Prostate gland (tissue), 2 donors: ENCODE results near the gene TCEAL8. TPM values are rescaled to one million over a fixed set of nuclear protein-coding genes. Genes with fewer than 3 reads are reported as not detected.
A peak's percentile ranks its signal among the peaks of the same experiment; 100 is the strongest.

Experiments
- DNase-seq: peaks from one replicate; pipeline ENCODE4 v3.0.0-alpha.2; 2019; ENCODE audit warnings: low spot score
- H3K27ac ChIP-seq, 2 donors: fragments of 200-600 bp; sonication (generic); 2 replicates each; pipeline ENCODE4 v1.5.1; 2017 to 2019
- H3K27me3 ChIP-seq: fragments of 200-600 bp; sonication (generic); replicated peaks from 2 replicates; pipeline ENCODE4 v1.5.1; 2019; ENCODE audit not compliant: insufficient read depth
- H3K36me3 ChIP-seq, 2 donors: fragments of 200-600 bp; sonication (generic); 1 replicate in 1 of 2; 2 replicates in 1 of 2; pipeline versions ENCODE4 v1.5.1 to v1.8.1; 2017 to 2019
- H3K4me1 ChIP-seq: fragments of 200-600 bp; sonication (generic); replicated peaks from 2 replicates; pipeline ENCODE4 v1.5.1; 2019
- H3K4me3 ChIP-seq, 2 donors: fragments of 200-600 bp; sonication (generic); 2 replicates each; pipeline ENCODE4 v1.5.1; 2017 to 2019
- H3K9me3 ChIP-seq: fragments of 200-600 bp; sonication (generic); 2 replicates; pipeline ENCODE4 v1.5.1; 2017
- POLR2A ChIP-seq: fragments of 450-650 bp; IDR thresholded peaks from one replicate; pipeline ENCODE4 v1.6.1; 2016; ENCODE audit warnings: antibody characterized with exemption, mild to moderate bottlenecking
- POLR2AphosphoS5 ChIP-seq: sonication (generic); formaldehyde crosslinking; IDR thresholded peaks from one replicate; pipeline ENCODE4 v1.6.1; 2017; ENCODE audit warnings: antibody characterized with exemption
- WGBS: methylation state at CpG from one replicate; pipeline ENCODE4 v1.1.5; 2018; 5-methylcytosine and 5-hydroxymethylcytosine counted together
- intact Hi-C: fragments of 100-400 bp; cut with DNase I; formaldehyde crosslinking; loops from one replicate; pipeline ENCODE4 v1.14.2; 2022
- total RNA-seq, 2 donors: library from RNA; depleted of rRNA; stranded (reverse); fragments of >200 nt; gene quantifications; one replicate each; pipeline ENCODE4 v1.1.0, GENCODE V29; 2016
- TF ChIP-seq, protein P1 (sequence below), 4 experiments: fragments of 200-600 bp in 2 of 4; fragments of 450-650 bp in 2 of 4; sonication (generic) in 2 of 4; IDR thresholded peaks; 1 replicate in 3 of 4; 2 replicates in 1 of 4; pipeline ENCODE4 v1.5.1; 2016 to 2019; ENCODE audit warnings: antibody characterized with exemption in 4 of 4, mild to moderate bottlenecking in 2 of 4, moderate library complexity in 2 of 4

The TCEAL8 gene, protein sequence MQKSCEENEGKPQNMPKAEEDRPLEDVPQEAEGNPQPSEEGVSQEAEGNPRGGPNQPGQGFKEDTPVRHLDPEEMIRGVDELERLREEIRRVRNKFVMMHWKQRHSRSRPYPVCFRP
- total RNA-seq: 10 to 100 TPM; 59.4 to 90.0 TPM

DNA sequence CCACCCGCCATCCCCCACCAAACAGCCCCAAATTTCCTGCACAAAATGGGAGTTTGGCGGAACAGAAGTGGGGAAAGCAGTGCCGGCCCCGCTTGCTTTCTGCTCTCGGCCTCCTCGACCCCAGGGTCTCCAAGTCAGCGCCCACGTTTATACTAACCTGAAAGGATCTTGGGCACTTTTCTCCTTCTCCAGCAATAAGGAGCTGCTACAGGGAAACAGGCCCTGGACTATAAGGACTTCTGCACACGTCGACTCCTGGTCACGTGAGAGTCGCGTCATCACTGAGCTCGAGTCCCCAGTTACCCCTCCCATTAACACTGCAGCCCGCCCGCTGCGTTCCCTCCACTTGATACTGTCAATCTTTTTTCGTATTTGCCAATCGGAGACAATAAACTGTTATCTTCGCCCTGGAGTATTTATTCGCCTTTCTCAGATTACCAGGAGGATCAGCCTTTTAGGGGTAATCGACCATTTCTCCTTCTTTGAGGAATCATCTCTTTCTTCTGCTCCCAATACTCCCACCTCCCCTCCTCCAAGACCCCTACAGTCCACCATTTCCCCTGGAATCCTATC, at the start of gene TCEAL8:
Gene TCEAL8 (minus strand): TSS at position 235 of the 573 bp plus-strand sequence. CDS start 1,176 bp downstream, outside the sequence.
- no peaks in the 10 kb centered on the region for H3K9me3 ChIP-seq
- no peaks in the 10 kb centered on the region for H3K36me3 ChIP-seq
- no peaks in the 10 kb centered on the region for H3K27me3 ChIP-seq
- peak within 1 kb of the TSS; percentile 83 to 88 for H3K27ac ChIP-seq
- H3K4me3 ChIP-seq: peak within 1 kb of the TSS; percentile 45 to 47
- DNase-seq: peak; percentile 81
- no peaks in the 10 kb centered on the region for H3K4me1 ChIP-seq
- WGBS: under 1% methylated on average over 14 of the region's 22 CpGs
- TF ChIP-seq, protein P1, sequence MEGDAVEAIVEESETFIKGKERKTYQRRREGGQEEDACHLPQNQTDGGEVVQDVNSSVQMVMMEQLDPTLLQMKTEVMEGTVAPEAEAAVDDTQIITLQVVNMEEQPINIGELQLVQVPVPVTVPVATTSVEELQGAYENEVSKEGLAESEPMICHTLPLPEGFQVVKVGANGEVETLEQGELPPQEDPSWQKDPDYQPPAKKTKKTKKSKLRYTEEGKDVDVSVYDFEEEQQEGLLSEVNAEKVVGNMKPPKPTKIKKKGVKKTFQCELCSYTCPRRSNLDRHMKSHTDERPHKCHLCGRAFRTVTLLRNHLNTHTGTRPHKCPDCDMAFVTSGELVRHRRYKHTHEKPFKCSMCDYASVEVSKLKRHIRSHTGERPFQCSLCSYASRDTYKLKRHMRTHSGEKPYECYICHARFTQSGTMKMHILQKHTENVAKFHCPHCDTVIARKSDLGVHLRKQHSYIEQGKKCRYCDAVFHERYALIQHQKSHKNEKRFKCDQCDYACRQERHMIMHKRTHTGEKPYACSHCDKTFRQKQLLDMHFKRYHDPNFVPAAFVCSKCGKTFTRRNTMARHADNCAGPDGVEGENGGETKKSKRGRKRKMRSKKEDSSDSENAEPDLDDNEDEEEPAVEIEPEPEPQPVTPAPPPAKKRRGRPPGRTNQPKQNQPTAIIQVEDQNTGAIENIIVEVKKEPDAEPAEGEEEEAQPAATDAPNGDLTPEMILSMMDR (IDR thresholded peaks at IDR 0.05): no peak
- TF ChIP-seq POLR2AphosphoS5 (peak; percentile 83), POLR2A (peak; percentile 62)
- intact Hi-C loops: loop anchor here (5.0 kb wide), 1 partner anchor 38 kb away; the partner anchor contains the start of gene BEX4

GRCh38 chrX:103304705-103305104, 49.8 kb upstream of the TCEAL8 start:
- intact Hi-C loops: no loop called here
- no peak overlapping the region for H3K4me3 ChIP-seq
- no peak for DNase-seq
- H3K9me3 ChIP-seq: no peaks in the 10 kb centered on the region
- H3K4me1 ChIP-seq: no peaks in the 10 kb centered on the region
- TF ChIP-seq, protein P1 (IDR thresholded peaks at IDR 0.05): no peak
- TF ChIP-seq POLR2AphosphoS5 (no peak), POLR2A (no peak)
- H3K27ac ChIP-seq: no peak overlapping the region
- H3K27me3 ChIP-seq: no peaks in the 10 kb centered on the region
- H3K36me3 ChIP-seq: no peaks in the 10 kb centered on the region

DNA sequence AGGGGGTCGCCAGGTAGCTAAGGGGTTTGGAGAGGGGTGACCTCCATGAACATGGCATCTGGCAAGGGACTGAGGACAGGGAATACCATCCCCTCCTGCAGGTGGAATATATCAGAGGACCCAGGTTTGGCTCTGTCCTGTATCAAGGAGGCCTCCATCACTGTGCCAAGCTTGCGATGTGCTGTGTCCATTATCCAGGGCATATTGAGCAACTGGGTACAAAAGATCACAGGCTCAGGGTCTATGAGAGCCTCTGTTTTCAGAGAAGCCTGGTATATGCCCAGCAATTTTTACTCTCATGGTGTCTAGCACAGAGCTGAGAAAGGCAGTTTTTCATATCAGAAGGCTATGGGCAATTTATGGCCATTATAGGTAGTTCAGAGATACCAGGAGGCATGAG, 38.2 kb upstream of the TCEAL8 start:
- no peak overlapping the region for H3K4me3 ChIP-seq
- TF ChIP-seq POLR2A (no peak), POLR2AphosphoS5 (no peak)
- TF ChIP-seq, protein P1 (IDR thresholded peaks at IDR 0.05): no peak
- intact Hi-C loops: no loop called here
- 95% methylated on average over 2 of the region's 2 CpGs for WGBS
- H3K27ac ChIP-seq: no peak overlapping the region
- no peaks in the 10 kb centered on the region for H3K27me3 ChIP-seq
- H3K9me3 ChIP-seq: no peaks in the 10 kb centered on the region
- no peaks in the 10 kb centered on the region for H3K4me1 ChIP-seq
- DNase-seq: no peak
- H3K36me3 ChIP-seq: no peaks in the 10 kb centered on the region

- no peaks in the 10 kb centered on the region for H3K9me3 ChIP-seq
- no peak for DNase-seq
- no peaks in the 10 kb centered on the region for H3K4me1 ChIP-seq
- 67% methylated on average over 1 of the region's 1 CpG for WGBS
- H3K36me3 ChIP-seq: no peaks in the 10 kb centered on the region
- H3K4me3 ChIP-seq: no peak overlapping the region
- intact Hi-C loops: no loop called here
- H3K27me3 ChIP-seq: no peaks in the 10 kb centered on the region
- H3K27ac ChIP-seq: no peak overlapping the region
- TF ChIP-seq POLR2AphosphoS5 (no peak), POLR2A (no peak)
- TF ChIP-seq, protein P1 (IDR thresholded peaks at IDR 0.05): no peak
Observed at GRCh38 chrX:103279624-103280023, 24.7 kb upstream of the TCEAL8 start.

DNA sequence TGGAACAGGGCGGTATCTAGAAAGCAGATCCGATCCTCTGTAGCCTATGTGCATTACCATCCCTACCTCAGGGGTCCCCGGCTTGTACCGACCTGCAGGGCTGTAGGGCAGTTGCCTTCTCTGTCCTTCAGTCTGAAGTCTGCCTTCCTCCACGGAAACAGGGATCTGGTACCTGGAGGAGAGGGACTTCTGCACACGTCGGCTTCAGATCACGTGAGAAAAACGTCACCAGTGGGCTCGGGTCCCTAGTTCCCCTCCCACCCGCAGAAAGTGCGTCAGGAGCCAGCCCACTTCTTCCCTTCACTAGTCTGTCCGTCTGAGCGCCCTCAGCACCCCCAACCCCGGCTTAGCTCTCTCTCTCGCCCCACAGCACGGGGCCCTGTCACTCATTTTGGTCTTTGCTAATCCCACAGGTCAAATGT, 21.6 kb upstream of the TCEAL8 start, which contains the start of gene TCEAL5:
Gene TCEAL5 (minus strand): TSS at position 170 of the 422 bp plus-strand sequence. CDS start 2,187 bp downstream, outside the sequence.
- 4% methylated on average over 14 of the region's 17 CpGs for WGBS

More for the DNA sequence above, 21.6 kb upstream of the TCEAL8 start, which contains the start of gene TCEAL5:
- no peak for DNase-seq
- Histone ChIP-seq H3K9me3 (no peaks in the 10 kb centered on the region), H3K4me3 (no peak within 1 kb of the TSS), H3K27me3 (no peaks in the 10 kb centered on the region), H3K4me1 (no peaks in the 10 kb centered on the region), H3K27ac (no peak within 1 kb of the TSS), H3K36me3 (no peaks in the 10 kb centered on the region)
- no peak for TF ChIP-seq POLR2A
- TF ChIP-seq, protein P1 (IDR thresholded peaks at IDR 0.05): no peak
- TF ChIP-seq POLR2AphosphoS5: no peak
- intact Hi-C loops: no loop called here
